Measurements from ENCODE around the gene OSGIN1. TPM values are rescaled to one million over a fixed set of nuclear protein-coding genes. Genes with fewer than 3 reads are reported as not detected.

Gene OSGIN1, protein sequence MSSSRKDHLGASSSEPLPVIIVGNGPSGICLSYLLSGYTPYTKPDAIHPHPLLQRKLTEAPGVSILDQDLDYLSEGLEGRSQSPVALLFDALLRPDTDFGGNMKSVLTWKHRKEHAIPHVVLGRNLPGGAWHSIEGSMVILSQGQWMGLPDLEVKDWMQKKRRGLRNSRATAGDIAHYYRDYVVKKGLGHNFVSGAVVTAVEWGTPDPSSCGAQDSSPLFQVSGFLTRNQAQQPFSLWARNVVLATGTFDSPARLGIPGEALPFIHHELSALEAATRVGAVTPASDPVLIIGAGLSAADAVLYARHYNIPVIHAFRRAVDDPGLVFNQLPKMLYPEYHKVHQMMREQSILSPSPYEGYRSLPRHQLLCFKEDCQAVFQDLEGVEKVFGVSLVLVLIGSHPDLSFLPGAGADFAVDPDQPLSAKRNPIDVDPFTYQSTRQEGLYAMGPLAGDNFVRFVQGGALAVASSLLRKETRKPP
- 0.69 and 1.2 TPM in 2 replicates for total RNA-seq

DNA sequence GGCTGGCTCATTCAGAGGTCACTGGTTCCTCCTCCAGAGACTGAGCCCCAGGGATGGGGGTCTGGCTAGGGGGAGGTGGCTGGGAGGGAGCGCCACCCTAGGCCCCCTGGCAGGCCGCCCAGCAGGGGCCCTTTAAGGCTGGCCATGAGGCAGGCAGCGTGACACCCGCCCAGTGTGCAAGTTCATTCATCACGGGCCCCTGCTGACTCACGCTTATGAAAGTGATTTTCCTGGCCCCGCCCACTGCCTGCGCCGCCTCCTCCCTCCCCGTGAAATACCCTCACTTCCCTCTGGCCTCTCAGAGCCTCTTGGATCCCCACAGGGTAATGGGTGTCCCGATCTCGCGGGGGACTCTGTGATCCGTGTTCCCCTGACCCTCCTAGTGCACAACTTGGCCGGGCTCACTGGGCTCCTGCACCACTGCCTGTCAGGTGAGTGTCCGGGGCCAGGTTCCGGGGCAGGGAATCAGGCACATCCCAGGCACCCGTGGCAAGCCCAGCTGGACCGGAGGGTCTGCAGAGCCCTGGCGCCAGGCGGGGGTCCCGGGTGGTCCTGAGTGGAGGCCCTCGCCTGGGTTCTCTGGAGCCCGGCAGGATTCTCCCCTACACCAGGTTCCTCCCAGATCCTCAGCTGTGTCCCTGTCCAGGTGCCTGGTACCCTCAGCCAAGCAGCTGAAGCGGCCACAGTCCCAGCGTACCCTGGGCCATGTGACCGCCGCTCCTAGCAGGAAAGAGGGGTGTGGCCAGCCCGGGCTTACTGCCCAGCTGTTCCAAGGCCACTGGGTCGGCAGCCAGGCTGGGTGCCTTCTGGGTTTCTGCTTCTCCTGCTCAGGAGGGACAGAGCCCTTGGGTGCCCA lies at the start of gene OSGIN1:
Gene OSGIN1, plus strand, starts transcription at position 301 of the 856 bp plus-strand sequence. CDS start 4,432 bp downstream, outside the sequence.

DNA sequence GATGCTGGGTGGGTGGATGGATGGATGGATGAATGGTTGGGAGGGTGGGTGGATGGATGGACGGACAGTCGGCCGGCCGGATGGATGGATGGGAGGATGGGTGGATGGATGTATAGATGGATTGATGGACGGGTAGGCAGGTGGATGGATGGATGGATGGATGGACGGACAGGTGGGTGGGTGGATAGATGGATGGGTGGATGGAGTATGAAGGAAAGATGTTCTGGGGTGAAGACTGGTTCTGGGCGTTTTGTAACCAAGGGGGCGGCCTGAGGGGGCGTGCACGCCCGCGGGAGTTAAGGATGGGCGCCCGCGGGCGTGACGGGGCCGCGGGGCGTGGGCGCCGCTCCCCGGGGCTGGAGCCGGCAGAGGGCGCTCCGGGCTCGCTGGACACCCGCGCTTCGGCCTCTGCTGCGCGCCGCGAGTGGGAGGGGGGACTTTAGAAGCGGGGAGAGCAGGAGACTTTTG lies 14.8 kb downstream of the OSGIN1 start, which contains the start of gene NECAB2:
Gene NECAB2, plus strand, starts transcription at position 407 of the 468 bp plus-strand sequence. CDS start 405 bp downstream, outside the sequence.

Other genes with a start within 250 kb of the OSGIN1 start
- 132 and 141 TPM in 2 replicates for gene HSBP1, start 145.3 kb upstream of the OSGIN1 start, total RNA-seq
- 3.0 and 3.2 TPM in 2 replicates for gene MLYCD, start 54.1 kb upstream of the OSGIN1 start, total RNA-seq
- not detected in 2 replicates for gene NECAB2, start 15.0 kb downstream of the OSGIN1 start, total RNA-seq
- gene SLC38A8, start 89.6 kb downstream of the OSGIN1 start, total RNA-seq: not detected in 2 replicates
- 94.1 and 101 TPM in 2 replicates for gene MBTPS1, start 163.7 kb downstream of the OSGIN1 start, total RNA-seq
- 33.0 and 35.3 TPM in 2 replicates for gene HSDL1, start 191.9 kb downstream of the OSGIN1 start, total RNA-seq
- gene DNAAF1, start 192.1 kb downstream of the OSGIN1 start, total RNA-seq: 0.09 TPM in 1 of 2 replicates, not detected in the other
- gene TAF1C, start 233.8 kb downstream of the OSGIN1 start, total RNA-seq: 9.2 and 10.7 TPM in 2 replicates
- gene ADAD2, start 237.9 kb downstream of the OSGIN1 start, total RNA-seq: not detected in 2 replicates

All from dermis lymphatic vessel endothelial cell (primary cell).